ENCODE measurements around the gene C2CD2.

The C2CD2 gene

GRCh38 chr21:41902946-41903345, 50.9 kb downstream of the C2CD2 start:
- no peak for ATAC-seq
- TF ChIP-seq ARNTL (CRISPR knock-in tag; IDR thresholded peaks at IDR 0.05; ENCODE audit: borderline replicate concordance, low read depth) (no peak), OSR1 (CRISPR knock-in tag; IDR thresholded peaks at IDR 0.05) (no peak), TCF4 (CRISPR knock-in tag; IDR thresholded peaks at IDR 0.05; ENCODE audit: borderline replicate concordance) (no peak), ZNF70 (CRISPR knock-in tag; IDR thresholded peaks at IDR 0.05) (no peak), TSHZ2 (CRISPR knock-in tag; IDR thresholded peaks at IDR 0.05) (no peak), ZFP30 (CRISPR knock-in tag; IDR thresholded peaks at IDR 0.05) (no peak), ISL1 (CRISPR knock-in tag; IDR thresholded peaks at IDR 0.05) (no peak), SNAI2 (CRISPR knock-in tag; IDR thresholded peaks at IDR 0.05) (no peak), ESRRG (CRISPR knock-in tag; IDR thresholded peaks at IDR 0.05) (no peak), CSDC2 (CRISPR knock-in tag; IDR thresholded peaks at IDR 0.05) (no peak), BACH2 (CRISPR knock-in tag; IDR thresholded peaks at IDR 0.05; ENCODE audit: borderline replicate concordance) (no peak), TOX (CRISPR knock-in tag; IDR thresholded peaks at IDR 0.05; ENCODE audit: borderline replicate concordance) (no peak), GLIS3 (CRISPR knock-in tag; IDR thresholded peaks at IDR 0.05) (no peak), POU6F1 (CRISPR knock-in tag; IDR thresholded peaks at IDR 0.05; ENCODE audit: borderline replicate concordance, low read depth) (no peak), PPARA (CRISPR knock-in tag; IDR thresholded peaks at IDR 0.05; ENCODE audit: borderline replicate concordance) (no peak), ZC3H10 (CRISPR knock-in tag; IDR thresholded peaks at IDR 0.05) (no peak), RARB (CRISPR knock-in tag; IDR thresholded peaks at IDR 0.05) (no peak)

GRCh38 chr21:41901782-41902181, 52.0 kb downstream of the C2CD2 start:
- ATAC-seq = no peak
- TF ChIP-seq ZFP30 (CRISPR knock-in tag; IDR thresholded peaks at IDR 0.05) (no peak), ZNF8 (CRISPR knock-in tag; IDR thresholded peaks at IDR 0.05) (no peak), ZC3H10 (CRISPR knock-in tag; IDR thresholded peaks at IDR 0.05) (no peak), ZNF565 (CRISPR knock-in tag; conservative IDR thresholded peaks at IDR 0.05; ENCODE audit: low read depth) (no peak), CREB5 (CRISPR knock-in tag; IDR thresholded peaks at IDR 0.05; ENCODE audit: low read depth) (no peak), ESRRG (CRISPR knock-in tag; IDR thresholded peaks at IDR 0.05) (no peak), CSRNP3 (CRISPR knock-in tag; IDR thresholded peaks at IDR 0.05) (no peak), GLIS3 (CRISPR knock-in tag; IDR thresholded peaks at IDR 0.05) (no peak), CSDC2 (CRISPR knock-in tag; IDR thresholded peaks at IDR 0.05) (no peak), ZNF70 (CRISPR knock-in tag; IDR thresholded peaks at IDR 0.05) (no peak), POU6F1 (CRISPR knock-in tag; IDR thresholded peaks at IDR 0.05; ENCODE audit: borderline replicate concordance, low read depth) (no peak)

- ATAC-seq = no peak
- no peak for TF ChIP-seq OSR1 (CRISPR knock-in tag; IDR thresholded peaks at IDR 0.05)
- no peak for TF ChIP-seq RARB (CRISPR knock-in tag; IDR thresholded peaks at IDR 0.05)
- TF ChIP-seq TSHZ2 (CRISPR knock-in tag; IDR thresholded peaks at IDR 0.05) = no peak
- no peak for TF ChIP-seq BACH2 (CRISPR knock-in tag; IDR thresholded peaks at IDR 0.05; ENCODE audit: borderline replicate concordance)
- TF ChIP-seq ZFP30 (CRISPR knock-in tag; IDR thresholded peaks at IDR 0.05) = no peak
- no peak for TF ChIP-seq POU6F1 (CRISPR knock-in tag; IDR thresholded peaks at IDR 0.05; ENCODE audit: borderline replicate concordance, low read depth)
These were observed 52.7 kb downstream of the C2CD2 start for GRCh38 chr21:41901099-41901498.

Data from SK-N-SH treated with all-trans-retinoic acid at 6 μM for 48 hours (cell line).